ENCODE results near the gene KCP.

The KCP gene

GRCh38 chr7:128899392-128899791, 11.1 kb downstream of the KCP start:
- H3K4me3 ChIP-seq (ENCODE audit: low read depth, low read length) = no peak overlapping the region
- TF ChIP-seq CTCF (IDR thresholded peaks at IDR 0.05; ENCODE audit: borderline replicate concordance, insufficient read depth, low read depth, low read length) = no peak

DNA sequence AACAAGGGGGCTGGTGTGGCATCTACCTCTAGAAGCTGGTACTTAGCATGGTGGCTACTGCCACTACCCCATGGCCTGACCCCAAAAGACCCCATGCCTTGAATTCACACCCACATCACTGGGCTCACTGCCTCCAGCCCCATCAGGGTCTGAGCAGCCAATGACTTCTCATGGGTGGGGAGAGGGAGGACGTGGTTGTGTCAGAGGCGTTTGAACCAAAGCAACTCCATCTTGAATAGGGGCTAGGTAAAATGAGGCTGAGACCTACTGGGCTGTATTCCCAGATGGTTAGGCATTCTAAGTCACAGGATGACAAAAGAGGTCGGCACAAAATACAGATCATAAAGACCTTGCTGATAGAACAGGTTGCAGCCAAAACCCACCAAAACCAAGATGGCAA, 15.2 kb downstream of the KCP start:
- no peak for TF ChIP-seq CTCF (IDR thresholded peaks at IDR 0.05; ENCODE audit: borderline replicate concordance, insufficient read depth, low read depth, low read length)
- no peak overlapping the region for H3K4me3 ChIP-seq (ENCODE audit: low read depth, low read length)

- H3K4me3 ChIP-seq (ENCODE audit: low read depth, low read length) = no peak overlapping the region
- TF ChIP-seq CTCF (IDR thresholded peaks at IDR 0.05; ENCODE audit: borderline replicate concordance, insufficient read depth, low read depth, low read length) = no peak
These were observed 16.4 kb downstream of the KCP start for GRCh38 chr7:128894101-128894440.

- no peak overlapping the region for H3K4me3 ChIP-seq (ENCODE audit: low read depth, low read length)
- no peak for TF ChIP-seq CTCF (IDR thresholded peaks at IDR 0.05; ENCODE audit: borderline replicate concordance, insufficient read depth, low read depth, low read length)
These were observed 17.0 kb downstream of the KCP start for GRCh38 chr7:128893251-128894100.

- TF ChIP-seq CTCF (IDR thresholded peaks at IDR 0.05; ENCODE audit: borderline replicate concordance, insufficient read depth, low read depth, low read length) = no peak
- H3K4me3 ChIP-seq (ENCODE audit: low read depth, low read length) = no peak overlapping the region
These were observed 17.8 kb downstream of the KCP start for GRCh38 chr7:128892521-128893250.

GRCh38 chr7:128891942-128892269, 18.6 kb downstream of the KCP start:
- H3K4me3 ChIP-seq (ENCODE audit: low read depth, low read length) = no peak overlapping the region
- TF ChIP-seq CTCF (IDR thresholded peaks at IDR 0.05; ENCODE audit: borderline replicate concordance, insufficient read depth, low read depth, low read length) = no peak
